Colonic mucosa (tissue), 4 donors: ENCODE measurements around the gene ACADL. TPM values are rescaled to one million over a fixed set of nuclear protein-coding genes. Genes with fewer than 3 reads are reported as not detected.

Source experiments
- DNase-seq: peaks from one replicate; pipeline ENCODE4 v3.0.0-alpha.2; 2020
- H3K27ac ChIP-seq: fragments of 200-600 bp; one replicate; pipeline ENCODE4 v1.8.0; 2021
- H3K27me3 ChIP-seq: fragments of 200-600 bp; one replicate; pipeline ENCODE4 v1.8.0; 2021
- H3K36me3 ChIP-seq: fragments of 200-600 bp; one replicate; pipeline ENCODE4 v1.8.0; 2021
- H3K4me1 ChIP-seq: fragments of 200-600 bp; one replicate; pipeline ENCODE4 v1.8.0; 2021; ENCODE audit warnings: mild to moderate bottlenecking
- H3K4me3 ChIP-seq: fragments of 200-600 bp; one replicate; pipeline ENCODE4 v1.8.0; 2021
- H3K9ac ChIP-seq, 2 donors: one replicate each; pipeline ENCODE4 v1.7.0; 2013; ENCODE audit warnings: control low read depth in 2 of 2, low read depth in 2 of 2, low read length in 2 of 2
- H3K9me3 ChIP-seq: fragments of 200-600 bp; one replicate; pipeline ENCODE4 v1.8.0; 2021
- intact Hi-C: fragments of 100-400 bp; cut with DNase I; formaldehyde crosslinking; loops from one replicate; pipeline ENCODE4 v1.14.1; 2022
- total RNA-seq, 2 donors: library from RNA; stranded (reverse); fragmentation: NEBNext Ultra II Directional in 1 of 2; extraction: Animal tissue kit (Norgen Biotek cat#: 25700) in 1 of 2; gene quantifications; one replicate each; pipeline ENCODE4 v1.2.1, GENCODE V29; 2021
- TF ChIP-seq, protein P1 (sequence below): fragments of 200-600 bp; IDR thresholded peaks from one replicate; pipeline ENCODE4 v1.8.0; 2022; ENCODE audit warnings: antibody characterized with exemption, mild to moderate bottlenecking
- donor health status: healthy.
- donor health status: DM: no; HTN: no; CAD: no.
- donor health status: DM: no; HTN: no; CAD: no.

ACADL gene
- total RNA-seq, 2 donors from 2014 or later: 0.12 TPM; not detected in 1

GRCh38 chr2:210250622-210251021 lies 25.4 kb upstream of the ACADL start:
- H3K27me3 ChIP-seq: no peaks in the 10 kb centered on the region
- no peak for DNase-seq
- intact Hi-C loops: no loop called here
- H3K36me3 ChIP-seq: no peaks in the 10 kb centered on the region
- no peak overlapping the region for H3K4me3 ChIP-seq
- H3K9ac ChIP-seq: no peak overlapping the region
- TF ChIP-seq, protein P1, sequence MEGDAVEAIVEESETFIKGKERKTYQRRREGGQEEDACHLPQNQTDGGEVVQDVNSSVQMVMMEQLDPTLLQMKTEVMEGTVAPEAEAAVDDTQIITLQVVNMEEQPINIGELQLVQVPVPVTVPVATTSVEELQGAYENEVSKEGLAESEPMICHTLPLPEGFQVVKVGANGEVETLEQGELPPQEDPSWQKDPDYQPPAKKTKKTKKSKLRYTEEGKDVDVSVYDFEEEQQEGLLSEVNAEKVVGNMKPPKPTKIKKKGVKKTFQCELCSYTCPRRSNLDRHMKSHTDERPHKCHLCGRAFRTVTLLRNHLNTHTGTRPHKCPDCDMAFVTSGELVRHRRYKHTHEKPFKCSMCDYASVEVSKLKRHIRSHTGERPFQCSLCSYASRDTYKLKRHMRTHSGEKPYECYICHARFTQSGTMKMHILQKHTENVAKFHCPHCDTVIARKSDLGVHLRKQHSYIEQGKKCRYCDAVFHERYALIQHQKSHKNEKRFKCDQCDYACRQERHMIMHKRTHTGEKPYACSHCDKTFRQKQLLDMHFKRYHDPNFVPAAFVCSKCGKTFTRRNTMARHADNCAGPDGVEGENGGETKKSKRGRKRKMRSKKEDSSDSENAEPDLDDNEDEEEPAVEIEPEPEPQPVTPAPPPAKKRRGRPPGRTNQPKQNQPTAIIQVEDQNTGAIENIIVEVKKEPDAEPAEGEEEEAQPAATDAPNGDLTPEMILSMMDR: no peak
- no peak overlapping the region for H3K27ac ChIP-seq
- H3K9me3 ChIP-seq: no peaks in the 10 kb centered on the region
- H3K4me1 ChIP-seq: no peaks in the 10 kb centered on the region

- H3K36me3 ChIP-seq: no peaks in the 10 kb centered on the region
- no peak for DNase-seq
Observed at GRCh38 chr2:210233487-210233886, 8.2 kb upstream of the ACADL start.

DNA sequence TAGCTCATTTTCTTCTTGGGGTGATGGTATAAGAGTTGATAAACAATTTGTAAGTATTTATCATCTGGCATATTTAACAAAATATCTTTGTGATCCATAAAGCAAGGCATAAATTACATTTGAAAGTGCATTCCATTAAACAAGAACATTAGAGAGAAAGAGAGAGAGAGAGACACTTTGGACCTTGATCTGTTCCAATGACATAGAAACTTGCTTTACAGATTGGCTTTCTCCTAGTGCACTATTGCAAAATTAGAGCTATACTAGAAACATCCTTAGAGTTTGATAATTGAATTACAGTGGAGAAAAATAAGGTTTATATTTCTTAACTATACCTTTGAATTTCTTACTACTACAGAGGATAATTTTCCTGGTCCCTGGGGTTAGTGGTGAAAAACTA lies 5.7 kb upstream of the ACADL start:
- peaks cover 4% of the 10 kb centered on the region for H3K27me3 ChIP-seq
- H3K9me3 ChIP-seq: no peaks in the 10 kb centered on the region
- intact Hi-C loops: no loop called here
- H3K4me3 ChIP-seq: no peak overlapping the region
- H3K36me3 ChIP-seq: no peaks in the 10 kb centered on the region
- no peak overlapping the region for H3K27ac ChIP-seq
- TF ChIP-seq, protein P1: no peak
- H3K9ac ChIP-seq: no peak overlapping the region
- no peak for DNase-seq
- no peaks in the 10 kb centered on the region for H3K4me1 ChIP-seq

More at GRCh38 chr2:210233487-210233886, 8.2 kb upstream of the ACADL start:
- Histone ChIP-seq H3K4me1 (no peaks in the 10 kb centered on the region), H3K9ac (no peak overlapping the region), H3K4me3 (no peak overlapping the region), H3K27ac (no peak overlapping the region), H3K27me3 (no peaks in the 10 kb centered on the region), H3K9me3 (no peaks in the 10 kb centered on the region)
- intact Hi-C loops: no loop called here
- TF ChIP-seq, protein P1: no peak

GRCh38 chr2:210230518-210230917 lies 5.3 kb upstream of the ACADL start:
- DNase-seq: no peak
- Histone ChIP-seq H3K9ac (no peak overlapping the region), H3K36me3 (no peaks in the 10 kb centered on the region), H3K4me3 (no peak overlapping the region), H3K27ac (no peak overlapping the region), H3K4me1 (no peaks in the 10 kb centered on the region), H3K27me3 (peaks cover 9% of the 10 kb centered on the region), H3K9me3 (no peaks in the 10 kb centered on the region)
- intact Hi-C loops: no loop called here
- TF ChIP-seq, protein P1: no peak

DNA sequence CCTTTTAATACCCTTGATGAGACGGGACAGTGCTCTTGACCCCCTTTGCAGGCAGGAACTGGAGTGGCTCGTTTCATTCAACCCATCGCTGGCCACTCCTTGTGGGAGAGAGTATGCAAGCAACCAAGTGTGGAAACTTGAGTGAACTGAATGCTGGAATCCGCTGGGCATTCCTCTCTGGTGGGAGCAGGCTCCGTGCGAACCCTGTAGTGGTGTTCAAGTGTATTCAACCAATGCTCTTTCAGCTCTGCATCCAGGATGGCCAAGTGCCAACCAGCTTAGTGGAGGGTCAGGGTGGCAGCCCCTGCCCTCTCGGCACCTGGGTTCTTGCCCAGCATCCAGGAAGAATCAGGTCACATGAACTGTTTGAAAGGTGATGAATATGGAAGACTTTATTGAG lies 3.3 kb upstream of the ACADL start:
- Histone ChIP-seq H3K4me3 (no peak overlapping the region), H3K4me1 (no peaks in the 10 kb centered on the region), H3K9ac (no peak overlapping the region), H3K9me3 (no peaks in the 10 kb centered on the region), H3K36me3 (no peaks in the 10 kb centered on the region), H3K27ac (no peak overlapping the region), H3K27me3 (peaks cover 22% of the 10 kb centered on the region)
- TF ChIP-seq, protein P1: no peak
- intact Hi-C loops: no loop called here
- DNase-seq: no peak
